Measurements from ENCODE around the gene SSC5D. TPM values are rescaled to one million over a fixed set of nuclear protein-coding genes. Genes with fewer than 3 reads are reported as not detected.

Gene SSC5D
- total and polyA plus RNA-seq, 10 of the 15 experiments (the other 5 are each of a cell fraction or from before 2014, with no cell fraction given) = 0.03 to 0.13 (median 0.05) TPM; not detected in 4

- ATAC-seq (no peak), DNase-seq (ENCODE audit: low read depth, low spot score) (no peak), FAIRE-seq (no peak)
- Histone ChIP-seq H3K9me3 (replicated peaks; ENCODE audit: control insufficient read depth, insufficient read depth, low read length) (no peaks in the 10 kb centered on the region), H3K4me3 (no peak overlapping the region), H3K4me2 (ENCODE audit: control insufficient read depth, insufficient read depth) (no peak overlapping the region), H3K27ac (ENCODE audit: control insufficient read depth, insufficient read depth) (no peak overlapping the region), H2AFZ (ENCODE audit: control insufficient read depth, low read depth, low read length) (no peak overlapping the region), H3K9ac (ENCODE audit: control insufficient read depth, insufficient read depth, low read length) (no peak overlapping the region), H3K27me3 (replicated peaks in 1 of 2; ENCODE audit: control insufficient read depth in 2 of 2, insufficient read depth in 2 of 2, low read length in 1 of 2) (no peaks in the 10 kb centered on the region), H3K4me1 (ENCODE audit: control insufficient read depth, insufficient read depth, low read length) (no peaks in the 10 kb centered on the region), H3K36me3 (ENCODE audit: control insufficient read depth in 2 of 2, insufficient read depth in 2 of 2, low read length in 1 of 2) (peaks cover 3 to 4% of the 10 kb centered on the region in 2 experiments), H3K79me2 (ENCODE audit: control insufficient read depth, insufficient read depth, low read length) (peaks cover 9% of the 10 kb centered on the region), H4K20me1 (ENCODE audit: control insufficient read depth, insufficient read depth) (peaks cover 4% of the 10 kb centered on the region; the same call in 1 of the 2 replicates)
- ChIA-PET SMC1A (ENCODE audit: uncharacterized antibody, unreplicated experiment) (no interaction called here), POLR2A (interaction anchor here (0.5 kb wide), 1 partner anchor 857 kb away, joined by 4 read pairs; the partner anchor contains the start of gene ZSCAN5A), CTCF (interaction anchor here (3.2 kb wide), 1 partner anchor 46 kb away, joined by 15 read pairs; no protein-coding TSS in a partner anchor), RAD21 (ENCODE audit: unreplicated experiment) (interaction anchor here (1.9 kb wide), 1 partner anchor 46 kb away, joined by 6 read pairs; no protein-coding TSS in a partner anchor)
- 79% methylated on average over 16 of the region's 16 CpGs for WGBS (ENCODE audit: insufficient coverage, insufficient replicate concordance, low lambda C conversion rate, missing lambda C conversion rate)
- TF ChIP-seq NR2F1 (conservative IDR thresholded peaks at IDR 0.05) = no peak
- TF ChIP-seq RFX5 (IDR thresholded peaks at IDR 0.05; ENCODE audit: low read depth, low read length) = no peak
- TF ChIP-seq SRF (IDR thresholded peaks at IDR 0.05; ENCODE audit: low read depth in 2 of 2, low read length in 2 of 2) = no peak
- no peak for TF ChIP-seq HDAC6 (IDR thresholded peaks at IDR 0.05; ENCODE audit: unreplicated experiment)
- in situ Hi-C loops (cut with MboI) (no loop called here), intact Hi-C loops (cut with micrococcal nuclease; ENCODE audit: unreplicated experiment) (no loop called here)
- BruUV-seq (replicated peaks) = no TSS peak
These were observed 30.4 kb upstream of the SSC5D start for GRCh38 chr19:55457683-55458457.

- CTCF ChIA-PET = interaction anchor here (1.0 to 3.2 kb wide), 3 partner anchors 8 to 785 kb away, joined by 3 to 15 read pairs (median 3); no protein-coding TSS in a partner anchor
- POLR2A ChIA-PET = interaction anchor here (0.5 kb wide), 1 partner anchor 9 kb away, joined by 6 read pairs; no protein-coding TSS in a partner anchor
- peak overlapping the region; percentile 30; the same call in 1 of the 2 replicates for H3K4me2 ChIP-seq (ENCODE audit: control insufficient read depth, insufficient read depth)
- H3K4me1 ChIP-seq (ENCODE audit: control insufficient read depth, insufficient read depth, low read length) = no peaks in the 10 kb centered on the region
- H3K27ac ChIP-seq (ENCODE audit: control insufficient read depth, insufficient read depth) = no peak overlapping the region
- WGBS (ENCODE audit: insufficient coverage, insufficient replicate concordance, low lambda C conversion rate, missing lambda C conversion rate) = 71% methylated on average over 7 of the region's 8 CpGs
- in situ Hi-C loops (cut with MboI) (no loop called here), intact Hi-C loops (cut with micrococcal nuclease; ENCODE audit: unreplicated experiment) (no loop called here)
- H3K9ac ChIP-seq (ENCODE audit: control insufficient read depth, insufficient read depth, low read length) = no peak overlapping the region; the same call in 1 of the 2 replicates
- ATAC-seq (no peak), FAIRE-seq (no peak), DNase-seq (ENCODE audit: low read depth, low spot score) (no peak)
- H3K79me2 ChIP-seq (ENCODE audit: control insufficient read depth, insufficient read depth, low read length) = peaks cover 9% of the 10 kb centered on the region
- SMC1A ChIA-PET (ENCODE audit: uncharacterized antibody, unreplicated experiment) = interaction anchor here (0.6 kb wide), 1 partner anchor 142 kb away, joined by 3 read pairs; no protein-coding TSS in a partner anchor
- no peak overlapping the region for H2AFZ ChIP-seq (ENCODE audit: control insufficient read depth, low read depth, low read length)
- H3K4me3 ChIP-seq = no peak overlapping the region
- no peaks in the 10 kb centered on the region for H3K9me3 ChIP-seq (replicated peaks; ENCODE audit: control insufficient read depth, insufficient read depth, low read length)
- RAD21 ChIA-PET (ENCODE audit: unreplicated experiment) = interaction anchor here (1.9 kb wide), 1 partner anchor 45 kb away, joined by 6 read pairs; no protein-coding TSS in a partner anchor
- TF ChIP-seq YBX1 (IDR thresholded peaks at IDR 0.05) (no peak), IRF5 (IDR thresholded peaks at IDR 0.05; ENCODE audit: borderline replicate concordance) (no peak), TAF1 (IDR thresholded peaks at IDR 0.05; ENCODE audit: borderline replicate concordance, low read depth, low read length) (no peak), BRCA1 (IDR thresholded peaks at IDR 0.05; ENCODE audit: low read depth, low read length) (no peak), PML (IDR thresholded peaks at IDR 0.05; ENCODE audit: low read length) (no peak), SRF (IDR thresholded peaks at IDR 0.05; ENCODE audit: low read depth in 2 of 2, low read length in 2 of 2) (no peak), MTA3 (IDR thresholded peaks at IDR 0.05; ENCODE audit: borderline replicate concordance, low read length) (no peak)
- no peaks in the 10 kb centered on the region; the same call in 1 of the 2 replicates for H4K20me1 ChIP-seq (ENCODE audit: control insufficient read depth, insufficient read depth)
- BruUV-seq (replicated peaks) = no TSS peak
- peaks cover 0 to 3% of the 10 kb centered on the region in 2 experiments; a peak in 3 of 4 replicates for H3K36me3 ChIP-seq (ENCODE audit: control insufficient read depth in 2 of 2, insufficient read depth in 2 of 2, low read length in 1 of 2)
- H3K27me3 ChIP-seq (replicated peaks in 1 of 2; ENCODE audit: control insufficient read depth in 2 of 2, insufficient read depth in 2 of 2, low read length in 1 of 2) = no peaks in the 10 kb centered on the region
These were observed 28.7 kb upstream of the SSC5D start for GRCh38 chr19:55459551-55459949.

Data from GM12878 (cell line).